Cardiac muscle cell (in vitro differentiated cells and primary cell): Measurements from ENCODE around the gene FAM234A. TPM values are rescaled to one million over a fixed set of nuclear protein-coding genes. Genes with fewer than 3 reads are reported as not detected.

Source experiments
- DNase-seq, 2 donors: peaks; one replicate each; pipeline versions ENCODE4 v3.0.0 to v3.0.0-alpha.2; 2010 to 2017; ENCODE audit warnings: low read depth in 1 of 2, low spot score in 1 of 2
- H3K27ac ChIP-seq: fragments of 200-600 bp; sonication (generic); 2 replicates; pipeline ENCODE4 v1.5.1; 2016
- H3K27me3 ChIP-seq: fragments of 200-600 bp; sonication (generic); 2 replicates; pipeline ENCODE4 v1.6.0; 2016; ENCODE audit warnings: control low read depth
- H3K36me3 ChIP-seq: fragments of 200-600 bp; sonication (generic); 2 replicates; pipeline ENCODE4 v1.5.1; 2016; ENCODE audit warnings: control low read depth
- H3K4me1 ChIP-seq: fragments of 200-600 bp; sonication (generic); 2 replicates; pipeline ENCODE4 v1.8.1; 2017; ENCODE audit warnings: low read depth, mild to moderate bottlenecking, mixed run types
- H3K4me3 ChIP-seq: fragments of 200-600 bp; sonication (generic); 2 replicates; pipeline ENCODE4 v1.5.1; 2016; ENCODE audit warnings: mild to moderate bottlenecking
- H3K9me3 ChIP-seq: fragments of 200-600 bp; sonication (generic); 2 replicates; pipeline ENCODE4 v1.5.1; 2017; ENCODE audit warnings: low read depth, mild to moderate bottlenecking, control low read depth
- CTCF ChIP-seq: IDR thresholded peaks from 2 replicates; pipeline ENCODE4 v1.5.1; 2012; ENCODE audit warnings: low read depth, mild to moderate bottlenecking, low read length
- polyA plus RNA-seq: library from polyadenylated mRNA; unstranded; fragments of >200 nt; fragmentation: Nextera tagmentation; extraction: Ambion mirVana; gene quantifications from 2 replicates; pipeline ENCODE4 v1.2.1, GENCODE V29; 2016
- total RNA-seq: library from RNA; depleted of rRNA; stranded (reverse); fragments of >200 nt; gene quantifications from 2 replicates; pipeline ENCODE4 v1.2.3, GENCODE V29; 2016

The FAM234A gene
- total and polyA plus RNA-seq, 2 experiments from 2014 or later = 136 to 160 TPM

- DNase-seq = no peak
- H3K4me3 ChIP-seq = no peak overlapping the region
- TF ChIP-seq CTCF = no peak
- H3K27ac ChIP-seq = no peak overlapping the region
- peaks cover 19% of the 10 kb centered on the region for H3K27me3 ChIP-seq
- no peaks in the 10 kb centered on the region for H3K9me3 ChIP-seq
- peaks cover 14% of the 10 kb centered on the region for H3K36me3 ChIP-seq
- no peaks in the 10 kb centered on the region for H3K4me1 ChIP-seq
These were observed 50.8 kb downstream of the FAM234A start for GRCh38 chr16:285146-286055.

DNA sequence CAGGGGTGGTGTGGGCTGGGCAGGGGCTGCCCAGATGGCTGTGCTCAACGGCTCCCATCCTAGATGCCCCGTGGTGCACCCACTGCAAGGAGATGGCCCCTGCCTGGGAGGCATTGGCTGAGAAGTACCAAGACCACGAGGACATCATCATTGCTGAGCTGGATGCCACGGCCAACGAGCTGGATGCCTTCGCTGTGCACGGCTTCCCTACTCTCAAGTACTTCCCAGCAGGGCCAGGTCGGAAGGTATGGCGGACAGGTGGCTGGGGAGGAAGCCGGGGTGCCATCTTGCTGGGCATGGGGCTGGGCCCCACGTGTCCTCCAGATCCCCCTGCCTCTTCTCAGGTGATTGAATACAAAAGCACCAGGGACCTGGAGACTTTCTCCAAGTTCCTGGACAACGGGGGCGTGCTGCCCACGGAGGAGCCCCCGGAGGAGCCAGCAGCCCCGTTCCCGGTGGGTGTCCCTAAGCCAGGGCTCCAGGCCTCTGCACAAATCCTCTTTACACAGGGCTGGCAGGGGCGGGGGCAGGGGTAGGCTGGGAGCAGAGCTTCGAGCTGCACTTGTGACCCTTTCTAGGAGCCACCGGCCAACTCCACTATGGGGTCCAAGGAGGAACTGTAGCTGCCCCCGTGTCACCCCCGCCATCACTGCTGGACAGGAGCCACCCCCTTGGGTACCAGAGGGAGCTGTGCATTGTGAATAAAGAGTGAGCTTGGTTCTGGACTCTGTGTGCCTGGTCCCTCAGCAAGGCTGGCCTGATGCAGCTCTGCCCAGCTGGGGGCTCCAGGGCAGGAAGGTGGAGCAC lies 52.1 kb downstream of the FAM234A start:
- Histone ChIP-seq H3K4me3 (no peak overlapping the region), H3K9me3 (no peaks in the 10 kb centered on the region), H3K36me3 (peaks cover 14% of the 10 kb centered on the region), H3K27ac (no peak overlapping the region), H3K27me3 (peaks cover 7% of the 10 kb centered on the region), H3K4me1 (no peaks in the 10 kb centered on the region)
- no peak for DNase-seq
- TF ChIP-seq CTCF = no peak

- H3K9me3 ChIP-seq = no peaks in the 10 kb centered on the region
- H3K36me3 ChIP-seq = peaks cover 14% of the 10 kb centered on the region
- no peak overlapping the region for H3K4me3 ChIP-seq
- no peak overlapping the region for H3K27ac ChIP-seq
- no peak for TF ChIP-seq CTCF
- H3K27me3 ChIP-seq = peaks cover under 1% of the 10 kb centered on the region
- H3K4me1 ChIP-seq = no peaks in the 10 kb centered on the region
- DNase-seq = no peak
These were observed 52.7 kb downstream of the FAM234A start for GRCh38 chr16:287298-287811.

DNA sequence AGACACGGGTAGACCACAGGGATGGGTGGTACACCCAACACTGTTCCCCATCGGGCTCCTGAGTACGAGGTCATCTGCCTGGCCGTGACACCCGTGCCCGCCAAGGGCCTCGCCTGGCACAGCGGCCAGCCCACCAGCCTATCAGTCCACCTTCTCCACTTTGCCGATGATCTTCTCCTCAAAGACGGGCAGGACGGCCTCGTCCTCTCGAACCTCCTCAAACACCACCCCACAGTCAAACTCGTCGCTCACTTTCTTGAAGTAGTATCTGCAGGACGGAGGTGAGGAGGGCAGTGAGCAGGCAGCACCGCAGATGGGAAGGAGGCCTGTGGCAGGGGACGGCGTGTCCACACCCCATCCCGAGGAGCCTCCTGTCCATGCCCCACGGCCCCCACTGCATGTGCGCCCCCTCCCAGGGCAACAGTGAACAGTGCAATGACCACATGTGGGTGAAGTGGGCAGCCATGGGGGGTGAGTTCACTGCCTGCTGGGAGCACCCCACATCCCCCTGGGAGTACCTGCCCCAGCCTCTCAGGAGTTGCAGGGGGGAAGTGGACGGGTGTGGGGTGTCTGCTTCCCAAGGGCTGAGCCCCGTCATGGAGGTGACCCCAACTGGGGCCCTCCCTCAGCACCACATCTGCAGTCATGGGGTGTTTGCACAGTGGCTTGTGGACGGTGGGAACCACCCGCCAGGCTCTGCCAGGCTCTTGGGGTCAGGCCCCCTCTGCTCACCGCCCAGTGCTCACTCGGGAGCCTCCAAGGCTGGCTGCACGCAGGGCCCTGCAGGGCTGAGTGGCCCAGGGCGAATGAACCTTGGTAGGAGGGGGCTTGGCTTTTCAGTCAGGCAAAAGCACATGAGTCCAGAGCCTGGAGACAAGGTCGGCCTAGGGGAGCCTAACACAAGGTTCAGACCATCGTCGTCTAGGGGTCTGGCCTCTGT lies 53.6 kb downstream of the FAM234A start:
- Histone ChIP-seq H3K36me3 (peaks cover 14% of the 10 kb centered on the region), H3K4me3 (no peak overlapping the region), H3K9me3 (no peaks in the 10 kb centered on the region), H3K27ac (no peak overlapping the region), H3K4me1 (no peaks in the 10 kb centered on the region), H3K27me3 (no peaks in the 10 kb centered on the region)
- TF ChIP-seq CTCF = no peak
- DNase-seq = no peak
